ENCODE results near the gene PEX7. TPM values are rescaled to one million over a fixed set of nuclear protein-coding genes. Genes with fewer than 3 reads are reported as not detected.

PEX7 gene
- total and polyA plus RNA-seq, 2 experiments from 2014 or later: 11.8 to 13.5 TPM

- peaks cover 10% of the 10 kb centered on the region for H3K4me1 Mint-ChIP-seq
- Histone ChIP-seq H2AFZ (peak overlapping the region; percentile 91; the same call in 1 of the 2 replicates), H3K79me2 (replicated peaks; ENCODE audit: insufficient read depth) (no peaks in the 10 kb centered on the region), H3K27me3 (ENCODE audit: insufficient read depth) (peaks cover 73% of the 10 kb centered on the region), H4K20me1 (replicated peaks; ENCODE audit: insufficient read depth) (no peaks in the 10 kb centered on the region), H3K9me2 (ENCODE audit: insufficient read depth) (peaks cover 5% of the 10 kb centered on the region; the same call in 1 of the 2 replicates), H3F3A (replicated peaks; ENCODE audit: low read depth) (peaks cover 11% of the 10 kb centered on the region), H3K36me3 (ENCODE audit: insufficient read depth) (no peaks in the 10 kb centered on the region), H3K27ac (ENCODE audit: low read depth) (no peak overlapping the region), H3K4me1 (ENCODE audit: insufficient read depth) (peaks cover 12% of the 10 kb centered on the region), H3K4me2 (peak overlapping the region; percentile 89; the same call in 1 of the 2 replicates), H3K4me3 (peak overlapping the region; percentile 68; the same call in 1 of the 2 replicates)
- no peaks in the 10 kb centered on the region for H3K36me3 Mint-ChIP-seq (ENCODE audit: low read depth)
- ATAC-seq (no peak), DNase-seq (ENCODE audit: low spot score) (no peak)
- TF ChIP-seq STAT1 (IDR thresholded peaks at IDR 0.05; ENCODE audit: unreplicated experiment): no peak
- H3K27me3 Mint-ChIP-seq (ENCODE audit: insufficient read depth, low read depth, poor library complexity): peaks cover 49% of the 10 kb centered on the region
- no peak overlapping the region for H3K27ac Mint-ChIP-seq
- peak overlapping the region; percentile 51 for H3K4me3 Mint-ChIP-seq
- H3K9me3 Mint-ChIP-seq: no peaks in the 10 kb centered on the region
Measured at GRCh38 chr6:136923954-136924673, 101.7 kb downstream of the PEX7 start.

GRCh38 chr6:136926383-136926782, 104.0 kb downstream of the PEX7 start:
- H3K27me3 Mint-ChIP-seq (ENCODE audit: insufficient read depth, low read depth, poor library complexity): peaks cover 29% of the 10 kb centered on the region
- TF ChIP-seq EZH2phosphoT487 (IDR thresholded peaks at IDR 0.05; ENCODE audit: unreplicated experiment): no peak
- no peak for TF ChIP-seq ETS1 (IDR thresholded peaks at IDR 0.05)
- no peak for TF ChIP-seq STAT1 (IDR thresholded peaks at IDR 0.05; ENCODE audit: unreplicated experiment)
- TF ChIP-seq CTCF (conservative IDR thresholded peaks at IDR 0.05; ENCODE audit: low read depth in 2 of 2): no peak
- no peak for TF ChIP-seq EZH2 (IDR thresholded peaks at IDR 0.05; ENCODE audit: low read depth, unreplicated experiment)
- no peak for TF ChIP-seq REST (IDR thresholded peaks at IDR 0.05; ENCODE audit: unreplicated experiment)
- no peak overlapping the region for H3K27ac Mint-ChIP-seq
- H3K27ac ChIP-seq (ENCODE audit: low read depth): no peak overlapping the region
- peaks cover 3% of the 10 kb centered on the region; the same call in 2 of the 3 replicates for H3K4me1 Mint-ChIP-seq
- H3K9me2 ChIP-seq (ENCODE audit: insufficient read depth): peaks cover 5% of the 10 kb centered on the region; the same call in 1 of the 2 replicates
- no peaks in the 10 kb centered on the region; the same call in 1 of the 2 replicates for H3F3A ChIP-seq (replicated peaks; ENCODE audit: low read depth)
- no peaks in the 10 kb centered on the region; the same call in 1 of the 2 replicates for H3K4me1 ChIP-seq (ENCODE audit: insufficient read depth)
- DNase-seq (ENCODE audit: low spot score): no peak
- H3K9me3 Mint-ChIP-seq: no peaks in the 10 kb centered on the region; the same call in 2 of the 3 replicates
- H3K27me3 ChIP-seq (ENCODE audit: insufficient read depth): peaks cover 66% of the 10 kb centered on the region
- H3K36me3 ChIP-seq (ENCODE audit: insufficient read depth): no peaks in the 10 kb centered on the region
- no peaks in the 10 kb centered on the region for H3K36me3 Mint-ChIP-seq (ENCODE audit: low read depth)
- no peak overlapping the region for H3K4me3 Mint-ChIP-seq
- H4K20me1 ChIP-seq (replicated peaks; ENCODE audit: insufficient read depth): no peaks in the 10 kb centered on the region
- ATAC-seq: no peak
- no peak overlapping the region for H2AFZ ChIP-seq
- no peak overlapping the region for H3K4me3 ChIP-seq
- H3K79me2 ChIP-seq (replicated peaks; ENCODE audit: insufficient read depth): no peaks in the 10 kb centered on the region
- no peak overlapping the region for H3K4me2 ChIP-seq
